Hepatocyte (in vitro differentiated cells): ENCODE results near the gene RAPGEF6.

Experiments
- EZH2 ChIP-seq: fragments of 200-600 bp; sonication (generic); IDR thresholded peaks from 2 replicates; pipeline ENCODE4 v1.6.1; 2016; ENCODE audit warnings: antibody characterized with exemption, mild to moderate bottlenecking, borderline replicate concordance
- EZH2phosphoT487 ChIP-seq: fragments of 200-600 bp; sonication (generic); IDR thresholded peaks from one replicate; pipeline ENCODE4 v1.6.1; 2018; ENCODE audit warnings: antibody characterized with exemption, mild to moderate bottlenecking, low read depth, moderate library complexity; ENCODE audit not compliant: unreplicated experiment, severe bottlenecking
- TF ChIP-seq, protein P1 (sequence below): fragments of 200-600 bp; sonication (generic); IDR thresholded peaks from 2 replicates; pipeline ENCODE4 v1.5.1; 2016; ENCODE audit warnings: antibody characterized with exemption, mild to moderate bottlenecking; ENCODE audit not compliant: poor library complexity

DNA sequence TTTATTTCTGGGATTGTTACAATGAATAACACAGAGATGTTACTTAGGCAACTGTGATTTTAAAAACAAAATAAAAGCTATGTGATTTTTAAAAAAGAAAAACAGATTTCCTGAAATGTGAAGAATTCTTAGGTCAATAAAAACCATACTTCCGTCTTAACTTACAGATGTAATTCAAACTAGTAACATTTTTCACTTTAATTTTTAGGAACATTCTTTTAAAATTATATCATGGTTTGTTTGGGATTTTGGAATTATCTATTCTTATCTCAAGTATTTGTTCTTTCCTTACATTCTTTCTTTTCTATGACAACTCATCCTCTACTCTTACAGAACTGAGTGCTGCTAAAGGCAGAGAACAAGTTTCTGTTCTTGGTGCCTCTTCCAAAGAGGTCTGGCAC, 159.5 kb downstream of the RAPGEF6 start:
- TF ChIP-seq, protein P1, sequence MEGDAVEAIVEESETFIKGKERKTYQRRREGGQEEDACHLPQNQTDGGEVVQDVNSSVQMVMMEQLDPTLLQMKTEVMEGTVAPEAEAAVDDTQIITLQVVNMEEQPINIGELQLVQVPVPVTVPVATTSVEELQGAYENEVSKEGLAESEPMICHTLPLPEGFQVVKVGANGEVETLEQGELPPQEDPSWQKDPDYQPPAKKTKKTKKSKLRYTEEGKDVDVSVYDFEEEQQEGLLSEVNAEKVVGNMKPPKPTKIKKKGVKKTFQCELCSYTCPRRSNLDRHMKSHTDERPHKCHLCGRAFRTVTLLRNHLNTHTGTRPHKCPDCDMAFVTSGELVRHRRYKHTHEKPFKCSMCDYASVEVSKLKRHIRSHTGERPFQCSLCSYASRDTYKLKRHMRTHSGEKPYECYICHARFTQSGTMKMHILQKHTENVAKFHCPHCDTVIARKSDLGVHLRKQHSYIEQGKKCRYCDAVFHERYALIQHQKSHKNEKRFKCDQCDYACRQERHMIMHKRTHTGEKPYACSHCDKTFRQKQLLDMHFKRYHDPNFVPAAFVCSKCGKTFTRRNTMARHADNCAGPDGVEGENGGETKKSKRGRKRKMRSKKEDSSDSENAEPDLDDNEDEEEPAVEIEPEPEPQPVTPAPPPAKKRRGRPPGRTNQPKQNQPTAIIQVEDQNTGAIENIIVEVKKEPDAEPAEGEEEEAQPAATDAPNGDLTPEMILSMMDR: no peak
- TF ChIP-seq EZH2phosphoT487 (no peak), EZH2 (no peak)
